ENCODE data around the gene AKAP13. TPM values are rescaled to one million over a fixed set of nuclear protein-coding genes. Genes with fewer than 3 reads are reported as not detected.

Gene AKAP13
- total and polyA plus RNA-seq, 7 donors, result 18.2 to 126 (median 93.7) TPM

DNA sequence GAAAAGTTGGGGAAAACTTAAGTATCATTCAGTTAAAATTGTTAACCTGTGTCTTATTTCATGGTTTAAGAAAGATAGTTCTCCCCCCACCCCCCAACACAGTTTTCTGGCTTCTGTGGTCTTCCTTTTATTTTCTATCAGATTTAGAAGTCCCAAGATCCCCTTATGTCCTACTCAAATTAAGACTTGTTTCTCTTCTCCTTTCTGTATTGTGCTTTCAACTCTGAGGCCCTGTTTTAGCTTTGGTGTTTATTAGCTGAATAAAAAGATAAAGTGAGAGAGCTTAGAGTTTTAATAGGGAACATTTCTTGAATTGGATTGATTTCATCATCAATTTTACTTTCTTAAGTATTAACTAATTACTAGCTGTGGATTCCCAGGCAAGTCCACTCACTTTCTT is 62.6 kb downstream of the AKAP13 start:
- H3K4me1 ChIP-seq, result peaks cover 20% of the 10 kb centered on the region
- ATAC-seq, result no peak
- H3K27me3 ChIP-seq (ENCODE audit: insufficient read depth in 3 of 3, low read length in 2 of 3), result no peaks in the 10 kb centered on the region
- no peaks in the 10 kb centered on the region for H3K36me3 ChIP-seq (ENCODE audit: insufficient read depth in 1 of 2, low read depth in 1 of 2)
- H3K9me3 ChIP-seq, result no peaks in the 10 kb centered on the region
- no peak overlapping the region for H3K27ac ChIP-seq
- no peak overlapping the region for H3K4me3 ChIP-seq
- TF ChIP-seq, protein P1, sequence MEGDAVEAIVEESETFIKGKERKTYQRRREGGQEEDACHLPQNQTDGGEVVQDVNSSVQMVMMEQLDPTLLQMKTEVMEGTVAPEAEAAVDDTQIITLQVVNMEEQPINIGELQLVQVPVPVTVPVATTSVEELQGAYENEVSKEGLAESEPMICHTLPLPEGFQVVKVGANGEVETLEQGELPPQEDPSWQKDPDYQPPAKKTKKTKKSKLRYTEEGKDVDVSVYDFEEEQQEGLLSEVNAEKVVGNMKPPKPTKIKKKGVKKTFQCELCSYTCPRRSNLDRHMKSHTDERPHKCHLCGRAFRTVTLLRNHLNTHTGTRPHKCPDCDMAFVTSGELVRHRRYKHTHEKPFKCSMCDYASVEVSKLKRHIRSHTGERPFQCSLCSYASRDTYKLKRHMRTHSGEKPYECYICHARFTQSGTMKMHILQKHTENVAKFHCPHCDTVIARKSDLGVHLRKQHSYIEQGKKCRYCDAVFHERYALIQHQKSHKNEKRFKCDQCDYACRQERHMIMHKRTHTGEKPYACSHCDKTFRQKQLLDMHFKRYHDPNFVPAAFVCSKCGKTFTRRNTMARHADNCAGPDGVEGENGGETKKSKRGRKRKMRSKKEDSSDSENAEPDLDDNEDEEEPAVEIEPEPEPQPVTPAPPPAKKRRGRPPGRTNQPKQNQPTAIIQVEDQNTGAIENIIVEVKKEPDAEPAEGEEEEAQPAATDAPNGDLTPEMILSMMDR (IDR thresholded peaks at IDR 0.05), result no peak
- DNase-seq, result no peak
- intact Hi-C loops (cut with DNase I), result no loop called here

DNA sequence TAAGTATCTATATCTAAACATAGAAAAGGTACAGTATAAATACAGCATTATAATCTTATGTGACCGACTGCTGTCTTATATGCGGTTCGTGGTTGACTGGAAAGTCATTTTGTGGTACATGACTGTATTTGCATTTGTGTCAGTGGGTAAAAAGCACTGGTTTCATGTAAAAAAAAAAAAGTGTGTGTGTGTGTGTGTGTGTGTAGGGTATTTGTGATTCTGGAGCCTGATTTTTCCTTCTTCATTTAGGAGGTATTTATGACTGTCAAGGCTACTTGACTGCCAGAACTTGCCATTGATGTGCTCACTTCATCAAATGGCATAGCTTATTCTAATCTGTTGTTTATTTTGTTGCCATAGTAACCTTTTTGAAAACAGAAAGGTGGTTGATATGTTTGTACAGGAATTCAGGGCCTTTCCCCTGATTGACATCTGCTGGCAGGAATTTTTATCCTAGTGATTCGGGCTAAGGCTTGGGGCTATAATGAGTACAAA is 63.2 kb downstream of the AKAP13 start:
- intact Hi-C loops (cut with DNase I), result loop anchor here in 1 of 2 donors (2.0 kb wide), 1 partner anchor 25 kb away; no protein-coding TSS in a partner anchor
- H3K4me1 ChIP-seq, result peaks cover 20% of the 10 kb centered on the region
- H3K27me3 ChIP-seq (ENCODE audit: insufficient read depth in 3 of 3, low read length in 2 of 3), result no peaks in the 10 kb centered on the region
- H3K9me3 ChIP-seq, result no peaks in the 10 kb centered on the region
- no peak overlapping the region for H3K27ac ChIP-seq
- TF ChIP-seq, protein P1 (IDR thresholded peaks at IDR 0.05), result peak; percentile 5
- ATAC-seq (peak in 1 of 4 donors; percentile 46), DNase-seq (no peak)
- WGBS, 3 donors, result 69 to 79% (median 75%) methylated on average over 4 of the region's 4 CpGs
- no peaks in the 10 kb centered on the region for H3K36me3 ChIP-seq (ENCODE audit: insufficient read depth in 1 of 2, low read depth in 1 of 2)
- H3K4me3 ChIP-seq, result no peak overlapping the region

DNA sequence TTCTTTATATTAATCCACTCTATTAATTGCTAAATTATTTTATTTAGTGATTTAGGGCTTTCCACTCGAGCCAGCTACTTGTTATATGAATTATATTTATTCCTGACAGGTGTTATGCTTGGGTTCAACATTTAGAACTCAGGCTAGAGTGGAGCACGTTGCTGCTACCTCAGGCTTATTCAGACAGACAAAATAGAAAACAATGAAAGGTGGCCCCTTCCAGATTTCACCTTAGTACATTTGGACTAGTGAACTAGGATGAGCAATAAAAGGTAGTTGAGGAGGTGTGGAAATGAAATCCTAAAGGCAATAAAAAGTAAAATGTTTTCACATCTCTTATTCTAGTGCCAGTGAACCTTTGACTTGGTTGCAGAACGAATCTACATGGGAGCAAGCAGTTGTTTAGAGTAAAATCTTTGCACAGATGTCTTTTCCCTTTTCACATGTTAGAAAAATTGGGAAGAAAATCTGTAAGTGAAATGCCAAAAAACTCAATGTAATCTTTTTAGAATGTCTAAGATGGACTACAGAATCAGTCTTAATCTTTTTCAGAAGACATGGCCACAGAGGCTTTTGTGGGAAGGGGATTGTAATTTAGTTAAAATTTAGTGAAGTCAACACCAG is 63.8 kb downstream of the AKAP13 start:
- Histone ChIP-seq H3K36me3 (ENCODE audit: insufficient read depth in 1 of 2, low read depth in 1 of 2) (no peaks in the 10 kb centered on the region), H3K27me3 (ENCODE audit: insufficient read depth in 3 of 3, low read length in 2 of 3) (no peaks in the 10 kb centered on the region), H3K27ac (no peak overlapping the region), H3K9me3 (no peaks in the 10 kb centered on the region), H3K4me1 (peaks cover 20% of the 10 kb centered on the region), H3K4me3 (no peak overlapping the region)
- DNase-seq, result no peak
- ATAC-seq, result no peak
- 11 to 21% (median 14%) methylated on average over 3 of the region's 3 CpGs for WGBS, 3 donors
- TF ChIP-seq, protein P1 (IDR thresholded peaks at IDR 0.05), result no peak
- intact Hi-C loops (cut with DNase I), result loop anchor here in 1 of 2 donors (2.0 kb wide), 1 partner anchor 25 kb away; no protein-coding TSS in a partner anchor

DNA sequence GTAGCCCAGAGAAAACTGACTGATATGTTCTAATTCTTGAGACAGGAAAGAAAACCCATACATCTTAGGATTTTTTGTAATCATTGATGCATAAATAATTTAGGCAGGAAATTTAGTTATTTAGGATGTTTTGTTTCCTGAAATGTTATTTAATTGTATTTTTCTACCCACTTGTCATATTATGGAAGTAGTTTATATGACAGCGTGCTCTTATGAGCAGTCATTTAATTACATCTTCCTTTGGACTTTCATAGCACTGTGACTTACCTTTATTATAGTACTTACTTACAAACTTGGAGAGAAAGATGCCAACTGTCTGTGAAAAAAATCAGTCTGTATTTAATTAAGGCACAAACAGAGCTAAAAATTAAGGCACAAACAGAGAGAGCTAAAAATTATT is 65.0 kb downstream of the AKAP13 start:
- H3K4me3 ChIP-seq, result no peak overlapping the region
- peaks cover 20% of the 10 kb centered on the region for H3K4me1 ChIP-seq
- WGBS, 3 donors, result 97 to 100% (median 98%) methylated on average over 1 of the region's 1 CpG
- H3K27me3 ChIP-seq (ENCODE audit: insufficient read depth in 3 of 3, low read length in 2 of 3), result no peaks in the 10 kb centered on the region
- H3K27ac ChIP-seq, result no peak overlapping the region
- no peak for ATAC-seq
- TF ChIP-seq, protein P1 (IDR thresholded peaks at IDR 0.05), result no peak
- H3K36me3 ChIP-seq (ENCODE audit: insufficient read depth in 1 of 2, low read depth in 1 of 2), result no peaks in the 10 kb centered on the region
- DNase-seq, result no peak
- intact Hi-C loops (cut with DNase I), result loop anchor here in 1 of 2 donors (2.0 kb wide), 1 partner anchor 27 kb away; no protein-coding TSS in a partner anchor
- H3K9me3 ChIP-seq, result peaks cover 3% of the 10 kb centered on the region
